Activated T-helper 1 cell treated with anti-CD3 and anti-CD28 coated beads, Interleukin-12 subunit alpha, Interleukin-12 subunit beta, Interleukin-2, Interleukin-4 antibody, amounts not matched to agents 30 ng/mL and 10 ng/mL and 1 ng/mL, durations not matched to agents 14 hours and 24 hours and 36 hours (primary cell): ENCODE measurements around the gene HHAT. TPM values are rescaled to one million over a fixed set of nuclear protein-coding genes. Genes with fewer than 3 reads are reported as not detected.

ENCODE experiments used
- DNase-seq: peaks from one replicate; pipeline ENCODE4 v3.0.0; 2021; ENCODE audit warnings: low spot score
- H3K27ac Mint-ChIP-seq: one replicate; pipeline ENCODE4 v1.8.0; 2021; ENCODE audit warnings: mild to moderate bottlenecking, mixed read lengths
- H3K27me3 Mint-ChIP-seq: one replicate; pipeline ENCODE4 v1.8.0; 2022; ENCODE audit warnings: mild to moderate bottlenecking, moderate library complexity, mixed read lengths; ENCODE audit not compliant: insufficient read depth
- H3K36me3 Mint-ChIP-seq: one replicate; pipeline ENCODE4 v1.8.0; 2021; ENCODE audit warnings: low read depth, mixed read lengths
- H3K4me1 Mint-ChIP-seq: one replicate; pipeline ENCODE4 v1.8.0; 2021; ENCODE audit warnings: low read depth, mixed read lengths
- H3K4me3 Mint-ChIP-seq: one replicate; pipeline ENCODE4 v1.8.0; 2021; ENCODE audit warnings: mild to moderate bottlenecking, moderate library complexity, mixed read lengths
- H3K9me3 Mint-ChIP-seq: one replicate; pipeline ENCODE4 v1.8.0; 2021; ENCODE audit warnings: mixed read lengths
- intact Hi-C: fragments of 100-400 bp; cut with micrococcal nuclease; formaldehyde crosslinking; loops from one replicate; pipeline ENCODE4 v1.15.1; 2024
- total RNA-seq: library from RNA; stranded (reverse); gene quantifications from 2 replicates; pipeline ENCODE4 v1.2.3, GENCODE V29; 2022

The HHAT gene
- total RNA-seq, result 0.67 and 0.73 TPM in 2 replicates

DNA sequence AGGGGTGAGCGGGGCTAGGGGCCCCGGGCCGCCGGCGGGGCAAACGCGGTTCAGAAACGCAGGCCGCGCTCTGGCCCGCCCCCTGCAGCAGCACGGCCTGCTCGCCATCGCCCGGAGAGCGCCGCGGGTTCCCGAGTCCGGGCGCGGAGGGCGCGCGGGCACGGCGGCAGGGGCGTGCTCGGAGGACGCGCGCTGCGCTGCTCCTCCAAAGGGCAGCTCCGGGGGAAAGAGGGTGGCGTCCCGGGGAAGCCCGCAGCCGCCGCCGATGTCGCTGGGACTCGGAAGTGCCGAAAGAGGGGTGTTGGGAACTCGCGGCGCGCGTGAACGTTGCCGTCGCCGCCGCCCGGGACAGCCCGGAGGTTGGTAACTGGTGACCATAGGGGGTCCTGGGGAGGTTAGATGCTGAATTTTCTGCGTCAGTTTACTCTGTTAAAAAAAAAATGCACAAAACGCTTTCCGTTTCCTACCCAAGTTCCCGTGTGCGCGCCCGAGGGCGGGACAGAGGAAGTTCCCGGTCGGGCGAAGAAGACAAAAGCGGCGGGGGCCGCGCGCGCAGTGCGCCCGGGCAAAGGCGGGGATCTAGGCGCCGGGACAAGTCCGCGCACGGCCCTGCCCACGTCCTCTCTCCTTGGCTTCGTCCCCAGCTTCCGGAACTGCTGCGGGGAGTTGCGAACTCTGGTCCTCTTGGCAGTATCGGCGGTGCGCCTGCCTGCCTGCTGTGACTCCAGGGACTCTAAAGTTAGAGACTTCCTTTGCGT, at the start of gene HHAT:
Gene HHAT (plus strand): TSS at position 157 of the 758 bp plus-strand sequence. CDS start 20,074 bp downstream, outside the sequence.
- peak within 1 kb of the TSS; percentile 90 for H3K4me3 Mint-ChIP-seq
- H3K9me3 Mint-ChIP-seq, result peaks cover 10% of the 10 kb centered on the region
- peaks cover 1% of the 10 kb centered on the region for H3K36me3 Mint-ChIP-seq
- H3K27me3 Mint-ChIP-seq, result peaks cover 12% of the 10 kb centered on the region
- H3K27ac Mint-ChIP-seq, result peak within 1 kb of the TSS; percentile 95
- peak; percentile 52 for DNase-seq
- peaks cover 42% of the 10 kb centered on the region for H3K4me1 Mint-ChIP-seq
- intact Hi-C loops, result loop anchor here (5.0 to 10.0 kb wide), 2 partner anchors 97 to 764 kb away; partner anchors contain the start of gene SERTAD4

DNA sequence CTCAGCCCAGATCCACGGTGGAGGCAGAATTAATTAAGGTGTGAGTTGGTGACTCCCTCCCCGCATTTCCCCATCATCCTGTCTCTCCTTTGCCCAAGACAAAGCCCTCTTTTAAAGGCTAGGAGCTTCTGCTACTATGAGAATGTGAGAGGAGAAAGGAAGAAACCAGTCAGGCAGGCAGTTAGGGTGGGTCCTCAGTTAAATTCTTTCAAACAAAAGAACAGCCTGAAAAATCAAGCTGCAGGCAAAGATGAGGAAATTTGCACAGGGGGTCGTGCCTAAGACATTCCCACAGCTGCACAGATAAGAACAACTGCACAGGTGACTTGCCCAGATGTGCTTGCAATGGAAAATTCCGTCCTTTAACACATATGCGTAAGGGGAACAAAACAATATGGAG, 48.5 kb upstream of the HHAT start:
- intact Hi-C loops, result no loop called here
- H3K4me1 Mint-ChIP-seq, result no peaks in the 10 kb centered on the region
- H3K27me3 Mint-ChIP-seq, result peaks cover 3% of the 10 kb centered on the region
- no peaks in the 10 kb centered on the region for H3K36me3 Mint-ChIP-seq
- H3K4me3 Mint-ChIP-seq, result no peak overlapping the region
- H3K27ac Mint-ChIP-seq, result no peak overlapping the region
- no peak for DNase-seq
- peaks cover 23% of the 10 kb centered on the region for H3K9me3 Mint-ChIP-seq

DNA sequence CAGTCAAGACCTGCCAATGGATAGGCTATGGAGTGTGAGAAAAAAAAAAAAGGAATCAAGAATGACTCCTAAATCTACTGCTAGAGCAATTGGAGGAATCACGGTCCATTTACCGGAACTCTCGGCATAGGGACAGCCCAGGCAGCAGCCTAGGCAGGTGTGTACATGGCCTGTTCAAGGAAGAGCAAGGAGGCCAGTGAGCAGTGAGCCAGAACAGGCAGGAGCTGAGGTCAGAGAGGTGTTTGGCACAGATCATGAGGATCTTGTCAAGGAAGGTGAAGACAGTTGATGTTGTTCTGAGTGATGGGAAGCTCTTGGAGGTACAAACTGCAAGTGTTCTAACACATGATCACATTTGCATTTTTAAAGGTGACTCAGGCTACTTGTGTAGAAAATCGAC, 40.6 kb upstream of the HHAT start:
- peaks cover 41% of the 10 kb centered on the region for H3K27me3 Mint-ChIP-seq
- intact Hi-C loops, result no loop called here

DNA sequence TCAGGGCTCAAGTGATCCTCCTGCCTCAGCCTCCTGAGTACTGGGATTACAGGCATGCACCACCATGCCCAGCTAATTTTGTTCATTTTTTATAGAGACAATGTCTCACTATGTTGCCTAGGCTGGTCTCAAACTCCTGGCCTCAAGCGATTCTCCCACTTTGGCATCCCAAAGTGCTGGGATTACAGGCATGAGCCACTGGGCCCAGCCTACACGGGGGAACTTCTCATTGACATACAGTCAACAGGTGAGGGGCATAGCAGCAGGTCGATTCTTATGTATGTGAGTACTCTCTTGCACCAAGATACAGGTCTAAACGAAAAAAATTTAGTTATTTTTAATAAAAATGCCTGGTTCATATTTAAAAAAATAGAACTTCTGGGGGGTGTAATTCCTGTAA, 39.5 kb upstream of the HHAT start:
- Mint-ChIP-seq H3K4me3 (no peak overlapping the region), H3K27ac (no peak overlapping the region), H3K4me1 (no peaks in the 10 kb centered on the region), H3K9me3 (no peaks in the 10 kb centered on the region), H3K36me3 (no peaks in the 10 kb centered on the region), H3K27me3 (peaks cover 45% of the 10 kb centered on the region)
- intact Hi-C loops, result no loop called here
- DNase-seq, result no peak

More for the DNA sequence above, 40.6 kb upstream of the HHAT start:
- H3K4me1 Mint-ChIP-seq, result no peaks in the 10 kb centered on the region
- no peak overlapping the region for H3K27ac Mint-ChIP-seq
- DNase-seq, result no peak
- H3K36me3 Mint-ChIP-seq, result no peaks in the 10 kb centered on the region
- no peaks in the 10 kb centered on the region for H3K9me3 Mint-ChIP-seq
- H3K4me3 Mint-ChIP-seq, result no peak overlapping the region

DNA sequence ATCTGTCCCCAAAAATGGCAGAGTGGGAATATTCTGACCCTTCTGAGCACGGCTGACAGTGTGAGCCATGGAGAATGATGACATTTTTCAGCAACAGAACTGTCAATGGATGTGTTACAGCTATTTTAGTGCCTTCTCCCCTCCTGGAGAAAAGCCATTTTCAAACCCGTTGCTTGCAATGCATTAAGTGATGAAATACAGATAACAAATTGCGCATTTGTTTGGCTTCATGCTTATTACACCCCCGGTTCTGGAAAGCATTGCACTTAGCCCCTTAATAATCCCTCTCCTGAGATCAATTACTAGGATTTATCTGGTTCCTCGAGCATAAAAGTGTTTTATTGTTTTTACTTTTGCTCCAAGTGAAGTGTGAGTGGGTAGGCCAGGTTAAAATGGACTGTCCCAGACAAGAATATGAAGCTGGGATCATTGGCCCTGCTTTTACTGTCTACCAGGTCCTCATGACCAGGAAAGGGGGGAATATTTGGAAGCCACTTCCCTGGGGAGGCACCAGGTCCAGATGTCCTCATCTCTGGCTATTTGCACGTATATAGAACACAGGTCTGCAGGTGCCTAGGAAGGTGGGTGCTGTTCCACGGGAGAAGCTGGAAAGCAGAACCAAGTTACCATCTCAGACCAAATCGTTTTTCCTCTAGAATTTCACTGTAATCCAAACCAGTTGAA, 37.5 kb upstream of the HHAT start:
- H3K27ac Mint-ChIP-seq, result no peak overlapping the region
- H3K36me3 Mint-ChIP-seq, result no peaks in the 10 kb centered on the region
- DNase-seq, result no peak
- peaks cover 51% of the 10 kb centered on the region for H3K27me3 Mint-ChIP-seq
- no peaks in the 10 kb centered on the region for H3K9me3 Mint-ChIP-seq
- intact Hi-C loops, result no loop called here
- no peaks in the 10 kb centered on the region for H3K4me1 Mint-ChIP-seq
- H3K4me3 Mint-ChIP-seq, result no peak overlapping the region

DNA sequence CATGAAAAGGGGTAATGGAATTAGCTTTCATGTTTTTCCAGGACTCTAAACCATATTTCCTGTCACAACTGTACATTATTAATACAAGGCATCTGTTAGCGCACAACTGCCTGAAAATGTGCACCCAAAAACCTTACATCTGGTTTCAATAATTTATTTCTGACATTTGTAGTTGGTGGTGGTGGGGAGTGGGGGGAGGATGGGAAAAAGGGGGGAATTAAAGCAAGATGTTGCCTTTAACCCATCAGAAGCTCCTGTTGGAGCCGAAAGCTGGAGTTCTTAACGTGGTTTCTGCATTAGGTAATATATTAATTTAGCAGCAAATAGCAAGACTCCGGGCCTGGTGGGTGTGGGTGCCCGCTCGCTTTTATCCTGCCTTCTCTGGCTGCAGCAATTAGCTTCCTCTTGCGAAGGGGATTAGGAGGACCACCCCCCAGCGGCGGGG, 36.9 kb upstream of the HHAT start:
- Mint-ChIP-seq H3K9me3 (no peaks in the 10 kb centered on the region), H3K36me3 (no peaks in the 10 kb centered on the region), H3K27me3 (peaks cover 53% of the 10 kb centered on the region), H3K4me3 (no peak overlapping the region), H3K27ac (no peak overlapping the region), H3K4me1 (no peaks in the 10 kb centered on the region)
- intact Hi-C loops, result no loop called here
- no peak for DNase-seq

DNA sequence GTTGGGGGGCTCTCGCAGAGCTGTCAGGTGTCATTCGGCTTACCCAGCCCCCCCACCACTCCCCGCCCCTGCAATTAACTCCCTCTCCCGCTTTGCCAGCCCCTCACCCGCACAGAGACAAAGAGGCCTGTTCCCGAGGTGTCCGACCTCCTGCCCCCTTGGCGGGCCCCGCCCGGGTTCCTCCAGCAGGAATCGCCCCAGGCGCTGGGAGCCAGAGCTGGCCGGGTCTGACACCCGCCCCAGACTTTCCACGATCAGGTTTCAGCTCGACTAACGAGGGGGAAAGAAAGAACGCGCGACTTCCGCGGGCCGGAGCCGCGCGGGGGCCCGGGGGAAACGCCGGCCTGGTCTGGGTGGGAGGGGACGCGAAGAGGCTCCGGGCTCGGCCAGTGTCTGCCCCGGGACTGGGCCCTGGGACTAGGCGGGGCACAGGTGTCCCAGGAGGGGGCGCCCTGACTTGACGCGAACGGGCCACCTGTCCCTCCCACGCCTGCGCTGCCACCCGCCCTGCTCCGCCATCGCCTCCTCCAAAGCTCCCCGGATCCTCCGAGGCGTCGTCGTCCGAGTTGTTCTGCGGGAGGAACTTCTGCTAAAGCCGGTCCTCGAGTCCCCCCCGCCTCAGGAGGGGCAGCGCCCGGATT, 36.4 kb upstream of the HHAT start:
- Mint-ChIP-seq H3K27me3 (peaks cover 53% of the 10 kb centered on the region), H3K4me1 (no peaks in the 10 kb centered on the region), H3K27ac (no peak overlapping the region), H3K4me3 (no peak overlapping the region), H3K9me3 (no peaks in the 10 kb centered on the region), H3K36me3 (no peaks in the 10 kb centered on the region)
- no peak for DNase-seq
- intact Hi-C loops, result no loop called here

DNA sequence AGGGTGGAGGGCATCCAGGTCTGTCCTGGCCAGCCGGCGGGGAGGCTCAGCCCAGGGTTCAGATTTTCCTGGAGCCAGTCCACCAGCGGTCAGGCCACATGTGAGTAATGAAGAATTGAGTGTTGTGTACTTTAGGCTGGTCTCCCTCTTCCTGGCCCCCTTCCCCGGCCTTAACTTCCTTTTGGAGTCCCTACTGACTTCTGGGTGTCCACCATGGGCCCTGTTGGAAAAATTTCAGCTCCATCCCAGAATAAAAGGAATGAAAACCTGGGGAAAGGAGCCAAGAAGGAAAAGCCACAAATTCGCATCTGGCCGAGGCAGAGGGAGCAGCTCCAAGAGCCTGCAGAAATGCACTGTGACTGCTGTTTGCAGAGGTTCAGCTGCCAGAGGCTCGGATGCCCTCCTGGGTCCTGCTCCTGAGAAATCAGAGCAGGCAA, 35.5 kb upstream of the HHAT start:
- H3K27me3 Mint-ChIP-seq, result peaks cover 51% of the 10 kb centered on the region
- no peaks in the 10 kb centered on the region for H3K4me1 Mint-ChIP-seq
- H3K27ac Mint-ChIP-seq, result no peak overlapping the region
- H3K36me3 Mint-ChIP-seq, result no peaks in the 10 kb centered on the region
- no peak overlapping the region for H3K4me3 Mint-ChIP-seq
- H3K9me3 Mint-ChIP-seq, result no peaks in the 10 kb centered on the region
- DNase-seq, result no peak
- intact Hi-C loops, result no loop called here

DNA sequence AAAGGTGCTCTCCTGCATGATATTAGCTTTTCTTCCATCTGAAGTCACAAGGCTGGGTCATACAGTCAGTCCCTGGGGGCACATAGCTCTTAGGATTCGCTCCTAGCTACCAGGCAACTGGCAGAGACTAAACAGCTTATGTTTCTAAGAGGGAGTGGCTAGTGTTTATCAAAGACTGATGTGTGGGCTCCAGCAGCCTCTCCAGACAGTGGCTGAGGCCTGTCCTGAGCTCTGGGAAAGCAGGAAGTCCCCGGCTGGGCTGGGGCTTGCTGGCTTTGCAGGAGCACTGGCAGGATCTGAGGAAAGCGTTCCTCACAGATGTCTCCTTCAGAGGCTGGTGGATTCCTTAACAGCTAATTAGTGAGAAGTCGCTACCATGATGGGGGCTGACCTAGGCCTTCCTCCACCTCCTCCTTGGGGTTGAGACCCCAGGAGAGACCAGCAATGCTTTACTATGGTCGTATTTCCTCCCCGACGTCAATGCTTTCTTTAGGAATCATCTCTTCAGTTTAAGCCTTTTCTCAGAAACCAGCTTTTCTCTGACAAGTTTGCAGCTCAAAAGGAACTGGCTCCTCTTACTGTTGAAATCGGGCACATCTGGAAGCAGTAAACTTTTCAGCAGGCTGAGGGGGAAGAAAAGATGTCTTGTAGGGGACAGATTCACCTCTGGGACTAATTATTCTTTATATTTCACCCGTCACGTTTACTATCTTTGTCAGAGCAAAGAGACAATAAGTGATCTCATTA, 33.5 kb upstream of the HHAT start:
- Mint-ChIP-seq H3K4me1 (no peaks in the 10 kb centered on the region), H3K36me3 (no peaks in the 10 kb centered on the region), H3K27ac (no peak overlapping the region), H3K4me3 (no peak overlapping the region), H3K9me3 (no peaks in the 10 kb centered on the region), H3K27me3 (peaks cover 39% of the 10 kb centered on the region)
- DNase-seq, result no peak
- intact Hi-C loops, result no loop called here

DNA sequence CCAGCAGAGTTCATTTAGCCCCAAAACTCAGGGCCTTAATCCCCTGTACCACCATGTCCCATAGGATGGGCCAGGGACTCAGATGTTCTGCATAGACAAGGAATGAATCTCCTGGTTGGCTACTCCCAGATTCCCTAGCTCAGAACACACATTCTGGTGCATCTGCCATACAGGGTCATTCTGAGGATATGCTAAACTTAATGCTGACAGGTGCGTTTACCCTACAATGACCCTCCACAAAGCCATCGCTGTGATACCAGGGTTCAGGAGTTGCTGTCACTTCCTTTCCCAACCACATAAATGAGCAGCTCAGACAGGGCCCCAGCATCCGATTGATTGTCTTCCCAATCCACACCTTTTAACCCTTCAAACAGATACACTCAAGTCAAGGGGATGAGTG, 32.0 kb upstream of the HHAT start:
- Mint-ChIP-seq H3K27me3 (peaks cover 32% of the 10 kb centered on the region), H3K9me3 (no peaks in the 10 kb centered on the region), H3K27ac (no peak overlapping the region), H3K4me1 (no peaks in the 10 kb centered on the region), H3K36me3 (no peaks in the 10 kb centered on the region), H3K4me3 (no peak overlapping the region)
- intact Hi-C loops, result no loop called here
- DNase-seq, result no peak

DNA sequence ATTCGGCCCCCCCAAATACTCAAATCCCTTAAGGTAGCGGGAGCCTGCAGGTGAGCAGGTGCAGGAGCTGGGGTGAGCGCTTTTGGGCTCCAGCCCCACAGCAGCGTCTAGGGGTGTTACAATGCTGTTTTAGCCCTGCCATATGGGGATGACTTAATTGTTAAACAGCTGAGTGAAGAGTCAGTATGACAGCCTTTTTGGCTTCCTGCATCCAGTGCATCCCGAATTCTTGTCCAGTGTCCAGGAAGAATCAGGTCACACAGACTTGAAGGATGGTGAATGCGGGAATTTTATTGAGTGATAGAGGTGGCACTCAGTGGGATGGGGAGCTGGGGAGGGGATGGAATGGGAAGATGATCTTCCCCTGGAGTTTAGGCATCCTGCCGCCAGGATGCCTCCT, 30.4 kb upstream of the HHAT start:
- Mint-ChIP-seq H3K27me3 (peaks cover 22% of the 10 kb centered on the region), H3K4me3 (no peak overlapping the region), H3K27ac (no peak overlapping the region), H3K4me1 (no peaks in the 10 kb centered on the region), H3K9me3 (no peaks in the 10 kb centered on the region), H3K36me3 (no peaks in the 10 kb centered on the region)
- no peak for DNase-seq
- intact Hi-C loops, result no loop called here

DNA sequence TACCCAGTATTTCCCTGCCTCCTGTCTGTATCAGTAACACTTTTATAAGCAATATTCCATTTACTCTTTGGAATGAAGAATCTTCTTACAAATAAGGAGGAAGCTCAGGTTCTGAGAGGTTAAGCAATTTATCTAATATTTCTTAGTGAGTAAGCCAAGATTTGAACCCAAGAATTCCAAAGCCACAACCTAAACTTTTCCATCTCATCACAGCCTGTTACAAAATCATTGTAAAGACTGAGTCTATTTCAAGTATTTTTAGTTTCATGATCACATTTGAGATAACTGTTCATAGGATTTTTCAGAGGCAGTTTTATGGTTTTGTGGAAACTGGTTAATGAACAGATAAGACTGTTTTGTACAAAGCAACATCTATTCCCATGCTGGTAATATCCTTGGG, 29.8 kb upstream of the HHAT start:
- Mint-ChIP-seq H3K27me3 (peaks cover 19% of the 10 kb centered on the region), H3K4me1 (no peaks in the 10 kb centered on the region), H3K9me3 (no peaks in the 10 kb centered on the region), H3K4me3 (no peak overlapping the region), H3K27ac (no peak overlapping the region), H3K36me3 (no peaks in the 10 kb centered on the region)
- intact Hi-C loops, result no loop called here
- DNase-seq, result no peak
